Activated CD4-positive, alpha-beta T cell treated with anti-CD3 and anti-CD28 coated beads, Interleukin-2, amount 10 ng/mL, durations not matched to agents 24 days and 14 days (primary cell): ENCODE measurements around the gene FKBP3. TPM values are rescaled to one million over a fixed set of nuclear protein-coding genes. Genes with fewer than 3 reads are reported as not detected.

ENCODE experiments used
- DNase-seq: peaks from one replicate; pipeline ENCODE4 v3.0.0; 2022
- H3K27ac Mint-ChIP-seq: one replicate; pipeline ENCODE4 v1.8.0; 2022; ENCODE audit warnings: mild to moderate bottlenecking, mixed read lengths
- H3K27me3 Mint-ChIP-seq: one replicate; pipeline ENCODE4 v1.8.0; 2022; ENCODE audit warnings: mixed read lengths
- H3K36me3 Mint-ChIP-seq: one replicate; pipeline ENCODE4 v1.8.0; 2022; ENCODE audit warnings: low read depth, mild to moderate bottlenecking, mixed read lengths
- H3K4me1 Mint-ChIP-seq: one replicate; pipeline ENCODE4 v1.8.0; 2021; ENCODE audit warnings: mixed read lengths
- H3K4me3 Mint-ChIP-seq: one replicate; pipeline ENCODE4 v1.8.0; 2022; ENCODE audit warnings: mild to moderate bottlenecking, moderate library complexity, mixed read lengths
- H3K9me3 Mint-ChIP-seq: one replicate; pipeline ENCODE4 v1.8.0; 2021; ENCODE audit warnings: mixed read lengths
- intact Hi-C: fragments of 100-400 bp; cut with micrococcal nuclease; formaldehyde crosslinking; loops from one replicate; pipeline ENCODE4 v1.15.1; 2023
- total RNA-seq: library from RNA; stranded (reverse); gene quantifications from 2 replicates; pipeline ENCODE4 v1.2.3, GENCODE V29; 2022

Gene FKBP3
- total RNA-seq, 1 donor from 2014 or later, result 62.4 TPM

DNA sequence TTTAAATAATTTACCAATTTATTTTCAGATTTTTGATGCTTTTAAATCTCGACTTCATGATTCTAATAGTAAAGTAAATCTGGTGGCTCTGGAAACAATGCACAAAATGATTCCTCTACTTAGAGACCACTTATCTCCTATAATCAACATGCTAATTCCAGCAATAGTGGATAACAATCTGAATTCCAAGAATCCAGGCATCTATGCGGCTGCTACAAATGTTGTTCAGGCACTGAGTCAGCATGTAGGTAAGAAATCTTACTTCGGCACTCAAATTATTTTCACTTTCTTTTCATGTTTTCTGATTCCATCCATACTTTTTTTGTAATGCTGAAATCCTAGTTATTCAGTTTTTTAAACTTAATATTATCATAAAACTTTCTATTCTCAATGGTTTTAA is 65.9 kb downstream of the FKBP3 start:
- Mint-ChIP-seq H3K36me3 (peaks cover 10% of the 10 kb centered on the region), H3K4me1 (peaks cover 4% of the 10 kb centered on the region)
- intact Hi-C loops, result no loop called here

DNA sequence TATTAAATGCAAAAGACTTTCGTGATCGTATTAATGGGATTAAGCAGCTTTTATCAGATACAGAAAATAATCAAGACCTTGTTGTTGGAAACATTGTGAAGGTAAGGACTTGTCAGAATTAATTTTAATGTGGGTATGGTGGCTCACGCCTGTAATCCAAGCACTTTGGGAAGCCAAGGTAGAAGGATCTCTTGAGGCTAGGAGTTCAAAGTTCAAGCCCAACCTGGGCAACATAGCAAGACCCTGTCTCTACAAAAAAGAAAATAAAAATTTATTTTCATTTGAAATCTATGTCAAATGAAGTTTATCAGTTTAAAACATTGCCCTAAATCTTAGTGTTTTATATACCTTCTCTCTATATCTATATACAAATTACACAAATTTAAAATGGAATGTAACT is 67.6 kb downstream of the FKBP3 start:
- Mint-ChIP-seq H3K27me3 (no peaks in the 10 kb centered on the region), H3K4me1 (peaks cover 4% of the 10 kb centered on the region), H3K27ac (no peak overlapping the region), H3K9me3 (peaks cover 9% of the 10 kb centered on the region), H3K4me3 (no peak overlapping the region), H3K36me3 (peaks cover 10% of the 10 kb centered on the region)
- no peak for DNase-seq
- intact Hi-C loops, result no loop called here

More for the DNA sequence above, 65.9 kb downstream of the FKBP3 start:
- Mint-ChIP-seq H3K27ac (no peak overlapping the region), H3K27me3 (no peaks in the 10 kb centered on the region), H3K9me3 (peaks cover 9% of the 10 kb centered on the region), H3K4me3 (no peak overlapping the region)
- DNase-seq, result no peak

GRCh38 chr14:45065956-45066355 is 68.3 kb downstream of the FKBP3 start:
- peaks cover 4% of the 10 kb centered on the region for H3K4me1 Mint-ChIP-seq
- H3K9me3 Mint-ChIP-seq, result peaks cover 9% of the 10 kb centered on the region
- H3K27ac Mint-ChIP-seq, result no peak overlapping the region
- H3K4me3 Mint-ChIP-seq, result no peak overlapping the region
- H3K36me3 Mint-ChIP-seq, result peaks cover 9% of the 10 kb centered on the region
- no peaks in the 10 kb centered on the region for H3K27me3 Mint-ChIP-seq
- intact Hi-C loops, result no loop called here
- no peak for DNase-seq

Other genes with a start within 250 kb of the FKBP3 start
- gene KLHL28, start 172.5 kb downstream of the FKBP3 start, total RNA-seq, result 14.7 and 14.9 TPM in 2 replicates
- gene TOGARAM1, start 172.3 kb downstream of the FKBP3 start, total RNA-seq, result 7.6 and 7.9 TPM in 2 replicates
- 48.1 and 50.5 TPM in 2 replicates for gene PRPF39, start 50.4 kb downstream of the FKBP3 start, total RNA-seq
- 16.5 and 21.0 TPM in 2 replicates for gene FANCM, start 1.4 kb upstream of the FKBP3 start, total RNA-seq
- 58.9 and 67.1 TPM in 2 replicates for gene MIS18BP1, start 118.7 kb upstream of the FKBP3 start, total RNA-seq